ELR (cell line): ENCODE data around the gene SNX17.

Experiments
- DNase-seq: peaks from one replicate; pipeline ENCODE4 v3.0.0-alpha.2; 2015; ENCODE audit warnings: low read depth

Gene SNX17

DNA sequence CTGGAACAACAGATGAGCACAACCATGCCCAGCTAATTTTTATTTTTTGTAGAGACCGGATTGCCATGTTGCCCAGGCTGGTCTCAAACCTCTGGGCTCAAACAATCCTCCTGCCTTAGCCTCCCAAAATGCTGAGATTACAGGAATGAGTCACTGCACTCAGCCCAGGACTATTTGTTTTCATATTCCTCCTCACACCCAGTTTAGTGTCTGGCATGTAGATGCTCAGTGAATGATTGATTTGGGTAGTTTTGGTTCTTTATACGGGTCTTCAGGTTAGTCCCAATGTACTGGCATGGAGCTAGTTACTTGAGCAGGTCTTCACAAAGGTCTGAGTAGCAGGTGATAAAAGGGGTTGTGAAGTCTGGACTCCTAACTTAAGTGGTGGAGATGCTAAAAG is 6.5 kb upstream of the SNX17 start:
- DNase-seq: no peak

GRCh38 chr2:27369471-27370025 is 868 bp upstream of the SNX17 start:
- DNase-seq: peak; percentile 66

GRCh38 chr2:27370816-27371620 is 602 bp downstream of the SNX17 start:
- DNase-seq: peak; percentile 61

- DNase-seq: no peak
These were observed 2.5 kb downstream of the SNX17 start for GRCh38 chr2:27372937-27373336.

DNA sequence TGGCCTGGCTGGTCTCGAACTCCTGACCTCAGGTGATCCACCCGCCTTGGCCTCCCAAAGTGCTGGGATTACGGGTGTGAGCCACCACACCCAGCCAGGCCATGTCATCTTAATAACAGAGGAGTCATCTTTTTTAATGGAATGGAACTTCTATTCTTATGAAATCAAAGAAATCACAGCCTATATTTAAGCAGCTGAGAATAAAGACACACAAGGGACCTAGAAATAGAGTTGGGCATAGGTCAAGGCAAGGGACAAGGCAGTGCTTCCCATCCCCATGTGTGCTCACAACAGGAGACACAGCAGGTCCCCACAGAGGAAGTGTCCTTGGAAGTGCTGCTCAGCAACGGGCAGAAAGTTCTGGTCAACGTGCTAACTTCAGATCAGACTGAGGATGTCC is 3.2 kb downstream of the SNX17 start:
- DNase-seq: no peak

DNA sequence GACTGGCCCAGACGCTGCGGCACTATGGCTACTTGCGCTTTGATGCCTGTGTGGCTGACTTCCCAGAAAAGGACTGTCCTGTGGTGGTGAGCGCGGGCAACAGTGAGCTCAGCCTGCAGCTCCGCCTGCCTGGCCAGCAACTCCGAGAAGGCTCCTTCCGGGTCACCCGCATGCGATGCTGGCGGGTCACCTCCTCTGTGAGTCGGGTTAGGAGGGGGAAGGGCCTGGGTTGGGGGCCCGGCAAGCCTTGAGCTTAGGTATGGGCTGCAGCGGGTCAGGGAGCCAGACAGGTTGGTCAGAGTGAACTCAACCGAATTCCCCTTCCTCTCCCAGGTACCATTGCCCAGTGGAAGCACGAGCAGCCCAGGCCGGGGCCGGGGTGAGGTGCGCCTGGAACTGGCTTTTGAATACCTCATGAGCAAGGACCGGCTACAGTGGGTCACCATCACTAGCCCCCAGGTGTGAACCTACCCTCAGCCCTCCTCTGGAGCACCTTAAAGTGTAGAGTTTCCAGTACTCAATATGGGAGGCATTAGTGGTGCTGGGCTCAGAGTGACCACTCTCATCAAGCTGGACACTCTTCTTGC is 5.2 kb downstream of the SNX17 start:
- DNase-seq: no peak

DNA sequence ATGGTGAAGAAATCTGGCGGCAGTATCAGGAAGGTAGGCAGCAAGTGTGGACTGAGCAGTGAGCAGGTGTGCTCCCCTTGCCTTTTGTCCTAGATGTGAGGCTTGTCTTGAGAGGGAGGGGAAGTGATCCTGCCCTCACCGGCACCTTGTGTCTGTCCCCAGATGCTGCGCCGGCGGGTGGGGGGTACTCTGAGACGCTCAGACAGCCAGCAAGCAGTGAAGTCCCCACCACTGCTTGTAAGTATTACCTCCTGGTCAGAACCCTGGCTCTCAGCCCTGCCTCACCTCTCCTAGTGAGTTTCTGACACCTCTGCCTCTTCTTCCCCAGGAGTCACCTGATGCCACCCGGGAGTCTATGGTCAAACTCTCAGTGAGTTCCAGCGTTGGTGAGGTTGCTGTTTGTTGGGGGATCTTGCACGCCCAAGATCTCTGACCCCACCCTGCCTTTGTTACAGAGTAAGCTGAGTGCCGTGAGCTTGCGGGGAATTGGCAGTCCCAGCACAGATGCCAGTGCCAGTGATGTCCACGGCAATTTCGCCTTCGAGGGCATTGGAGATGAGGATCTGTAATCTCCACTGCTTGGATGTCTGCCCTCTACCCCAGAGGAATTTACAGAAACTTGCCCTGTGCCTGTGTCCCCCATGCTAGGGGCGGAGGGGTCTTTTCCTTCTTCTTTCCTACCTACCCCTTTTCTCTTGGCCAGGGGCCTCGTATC is 5.9 kb downstream of the SNX17 start:
- DNase-seq: no peak

GRCh38 chr2:27376866-27377617 is 6.6 kb downstream of the SNX17 start:
- DNase-seq: no peak

DNA sequence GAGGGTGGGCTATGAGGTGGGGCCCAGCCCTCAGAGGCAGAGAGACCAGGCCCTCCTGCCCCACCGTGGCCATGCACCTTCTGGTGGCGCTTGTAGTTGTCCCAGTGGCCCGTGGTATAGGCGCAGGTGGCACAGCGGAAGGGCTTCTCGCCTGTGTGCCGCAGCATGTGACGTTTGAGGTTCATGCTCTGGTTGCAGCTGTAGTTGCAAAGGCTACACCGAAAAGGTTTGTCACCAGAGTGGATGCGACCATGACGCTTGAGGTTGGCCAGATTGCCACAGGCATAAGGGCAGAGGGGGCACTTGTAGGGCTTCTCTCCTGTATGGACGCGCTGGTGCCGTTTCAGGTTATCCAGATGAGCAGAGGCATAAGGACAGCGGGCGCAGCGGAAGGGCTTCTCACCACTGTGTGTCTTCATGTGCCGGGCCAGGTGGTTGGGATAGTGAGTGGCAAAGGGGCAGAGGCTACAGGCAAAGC is 7.2 kb downstream of the SNX17 start:
- DNase-seq: no peak

GRCh38 chr2:27378096-27378808 is 7.8 kb downstream of the SNX17 start:
- peak; percentile 29 for DNase-seq

- DNase-seq: no peak
These were observed 8.4 kb downstream of the SNX17 start for GRCh38 chr2:27378809-27379290.

- DNase-seq: no peak
These were observed 9.0 kb downstream of the SNX17 start for GRCh38 chr2:27379383-27379835.

GRCh38 chr2:27379836-27380625 is 9.6 kb downstream of the SNX17 start:
- peak; percentile 73 for DNase-seq

GRCh38 chr2:27380626-27381545 is 10.5 kb downstream of the SNX17 start, which contains the start of gene ZNF513:
TSS of gene ZNF513 (minus strand) at chr2:27380734. CDS start at chr2:27380526, 208 bp downstream.
- DNase-seq: peak; percentile 91

GRCh38 chr2:27381577-27382181 is 11.3 kb downstream of the SNX17 start:
- no peak for DNase-seq

GRCh38 chr2:27390822-27391679 is 20.6 kb downstream of the SNX17 start:
- DNase-seq: no peak

- DNase-seq: no peak
These were observed 22.8 kb downstream of the SNX17 start for GRCh38 chr2:27393225-27393624.

DNA sequence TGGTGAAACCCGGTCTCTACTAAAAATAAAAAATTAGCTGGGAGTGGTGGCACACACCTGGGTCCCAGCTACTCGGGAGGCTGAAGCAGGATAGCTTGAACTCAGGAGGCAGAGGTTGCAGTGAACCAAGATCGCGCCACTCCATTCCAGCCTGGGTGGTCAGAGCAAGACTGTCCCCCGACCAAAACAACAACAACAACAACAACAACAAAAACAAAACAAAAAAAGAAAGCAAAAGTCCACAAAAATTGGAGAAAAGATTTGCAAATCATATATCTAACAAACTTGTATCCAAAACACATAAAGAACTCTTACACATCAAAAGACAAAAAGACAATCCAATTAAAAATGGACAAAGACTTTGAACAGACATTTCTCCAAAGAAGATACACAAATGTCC is 28.5 kb downstream of the SNX17 start:
- no peak for DNase-seq
